ENCODE measurements around the gene NRP2.

- no peak for TF ChIP-seq EZH2 (IDR thresholded peaks at IDR 0.05)
- no peak for TF ChIP-seq POLR2A (IDR thresholded peaks at IDR 0.05; ENCODE audit: borderline replicate concordance, extremely low read depth, insufficient read depth, insufficient read length)
These were observed 121.2 kb downstream of the NRP2 start for GRCh38 chr2:205803500-205803899.

Measured in HCT116 (cell line).